Measurements from ENCODE around the gene SLC22A23.

SLC22A23 gene

DNA sequence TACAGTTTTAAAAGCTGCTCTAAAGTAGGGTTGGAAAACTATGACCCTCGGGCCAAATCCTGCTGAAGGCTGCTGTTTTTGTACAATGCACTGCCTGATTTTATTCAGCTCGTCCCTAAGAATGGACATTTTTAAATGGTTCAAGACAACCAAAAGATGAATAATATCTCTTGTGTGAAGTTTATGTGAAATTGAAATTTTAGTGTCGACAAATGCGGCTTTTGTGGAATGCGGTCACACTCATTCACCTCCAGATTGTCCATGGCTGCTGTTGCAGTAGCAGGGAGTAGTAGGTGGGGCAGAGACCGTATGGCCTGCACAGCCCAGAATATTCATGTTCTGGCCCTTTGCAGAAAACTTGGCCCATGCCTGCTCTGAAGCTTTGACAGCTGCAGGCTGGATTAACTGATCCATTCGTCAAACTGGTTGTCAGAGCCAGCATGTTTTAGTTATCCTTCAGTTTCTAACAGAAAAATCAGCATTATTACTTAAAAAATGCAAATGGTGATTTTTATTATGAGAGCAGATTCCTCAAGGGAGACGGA, 106.5 kb downstream of the SLC22A23 start:
- TF ChIP-seq CTCF (IDR thresholded peaks at IDR 0.05; ENCODE audit: low read depth, low read length), result no peak
- DNase-seq (ENCODE audit: extremely low read depth, low read depth), result no peak

DNA sequence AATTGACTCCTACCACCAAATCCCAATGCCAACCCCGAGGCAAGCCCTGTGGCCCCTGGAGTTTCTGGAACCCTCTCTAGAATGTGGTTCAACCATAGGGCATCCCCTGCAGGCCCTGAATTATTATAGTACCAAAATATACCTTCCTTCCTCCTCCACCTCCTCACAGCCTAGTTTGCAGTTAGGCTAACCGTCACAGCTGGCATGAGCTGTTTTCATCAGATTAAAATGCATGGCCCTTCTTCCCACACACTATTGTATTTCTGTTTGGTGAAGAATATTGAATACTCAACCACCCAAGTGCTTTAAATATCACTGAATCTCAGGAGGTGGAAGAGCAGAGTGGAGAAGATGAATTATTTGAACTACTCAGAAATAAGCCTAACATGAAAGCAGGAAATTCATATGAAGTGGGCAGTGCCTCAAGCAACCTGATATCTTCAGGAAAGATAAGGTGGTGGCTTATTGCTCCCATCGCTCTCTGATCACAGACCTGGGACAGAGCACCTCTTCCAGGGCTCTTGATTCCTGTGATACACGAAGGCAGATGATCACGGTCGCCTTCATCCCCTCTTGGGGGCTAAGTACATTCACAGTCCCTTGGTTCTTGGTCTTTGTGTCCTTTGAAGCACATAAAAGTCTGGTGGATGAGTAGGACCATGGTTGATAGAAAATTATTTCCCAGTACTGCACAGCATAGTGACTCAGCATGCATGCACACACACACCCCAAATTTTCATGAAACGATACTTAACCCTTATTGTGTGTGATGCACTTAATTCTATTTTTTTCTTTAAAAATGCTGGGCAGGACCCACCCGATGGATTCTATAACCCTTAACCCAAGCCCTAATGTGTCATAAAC, 107.2 kb downstream of the SLC22A23 start:
- no peak for TF ChIP-seq CTCF (IDR thresholded peaks at IDR 0.05; ENCODE audit: low read depth, low read length)

GRCh38 chr6:3348821-3349220, 108.0 kb downstream of the SLC22A23 start:
- DNase-seq (ENCODE audit: extremely low read depth, low read depth), result no peak
- TF ChIP-seq CTCF (IDR thresholded peaks at IDR 0.05; ENCODE audit: low read depth, low read length), result no peak

More for the DNA sequence above, 107.2 kb downstream of the SLC22A23 start:
- DNase-seq (ENCODE audit: extremely low read depth, low read depth), result no peak

DNA sequence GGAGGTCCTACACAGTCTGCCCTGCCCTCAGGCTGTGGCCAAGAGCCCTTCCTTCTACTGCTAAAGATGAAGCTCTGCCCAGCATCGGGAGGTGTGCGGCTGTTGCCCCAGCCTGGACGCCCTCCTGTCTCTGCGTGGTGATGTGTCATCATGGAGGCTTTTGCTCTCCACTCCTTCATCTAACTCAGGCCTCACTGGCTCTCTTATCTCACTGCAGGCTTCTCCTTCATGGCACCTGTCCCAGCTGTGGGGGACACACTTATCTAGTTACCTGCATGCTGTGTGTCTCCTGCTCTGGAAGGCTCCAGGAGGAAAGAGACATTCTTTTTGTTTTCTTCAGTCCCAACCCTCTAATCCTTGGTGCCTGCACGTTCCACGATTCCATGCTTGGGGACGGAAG, 109.0 kb downstream of the SLC22A23 start:
- TF ChIP-seq CTCF (IDR thresholded peaks at IDR 0.05; ENCODE audit: low read depth, low read length), result no peak
- DNase-seq (ENCODE audit: extremely low read depth, low read depth), result no peak

DNA sequence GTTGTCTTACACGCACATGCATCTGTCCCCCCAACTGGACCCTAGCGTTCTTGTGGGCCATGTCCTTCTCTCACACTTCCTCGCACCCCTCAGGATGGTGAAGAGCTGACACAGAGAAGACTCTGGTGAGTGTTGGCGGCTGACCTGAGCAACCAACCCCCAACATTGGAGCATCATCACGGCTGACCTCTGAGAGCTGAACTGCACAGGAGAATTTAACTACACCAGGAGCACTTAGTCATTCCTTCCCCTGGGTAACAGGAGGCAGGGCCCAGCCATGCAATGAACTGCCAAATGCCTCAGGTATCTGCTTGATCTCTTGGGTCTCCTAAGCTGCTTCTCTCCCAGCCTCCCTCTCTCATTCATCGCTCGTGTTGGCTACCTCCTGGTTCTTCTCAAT, 109.6 kb downstream of the SLC22A23 start:
- no peak for TF ChIP-seq CTCF (IDR thresholded peaks at IDR 0.05; ENCODE audit: low read depth, low read length)
- DNase-seq (ENCODE audit: extremely low read depth, low read depth), result no peak

DNA sequence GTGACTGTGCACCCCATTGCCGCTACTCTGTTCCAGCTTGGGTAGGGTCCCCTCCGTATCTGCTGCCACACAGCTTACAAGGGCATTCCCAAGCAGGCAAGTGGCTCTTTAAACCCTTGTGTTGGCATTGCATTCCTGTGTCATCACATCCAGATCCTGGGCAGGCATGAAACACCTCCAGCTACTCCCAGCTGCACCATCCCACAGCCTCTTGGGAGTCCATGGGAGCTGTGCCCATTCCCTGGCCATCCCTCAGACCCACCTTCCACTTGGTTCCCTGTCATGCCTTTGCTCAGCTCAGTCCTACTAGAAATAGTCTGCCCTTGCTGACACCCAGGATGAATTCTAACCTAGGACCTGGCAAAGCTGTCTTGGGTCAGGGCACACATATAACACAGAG, 110.4 kb downstream of the SLC22A23 start:
- no peak for DNase-seq (ENCODE audit: extremely low read depth, low read depth)
- TF ChIP-seq CTCF (IDR thresholded peaks at IDR 0.05; ENCODE audit: low read depth, low read length), result no peak

DNA sequence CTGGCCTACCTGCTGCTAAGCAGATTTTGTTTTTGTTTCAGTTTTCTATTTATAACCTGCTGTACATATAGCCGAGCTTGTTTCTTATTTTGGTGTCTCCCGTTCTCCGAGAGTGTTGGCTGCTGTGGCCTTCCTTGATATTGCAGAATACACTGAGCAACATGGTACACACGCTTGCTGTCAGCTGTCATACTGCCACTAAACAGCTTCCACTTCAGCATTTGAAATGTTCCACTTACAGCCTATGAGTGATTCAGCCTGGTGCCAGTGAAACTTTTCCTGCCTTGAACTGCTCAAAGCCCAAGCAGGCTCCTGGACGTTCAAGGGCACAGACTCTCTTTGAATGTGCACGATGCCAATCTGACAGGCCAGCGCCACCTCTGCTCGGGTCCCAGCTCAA, 111.0 kb downstream of the SLC22A23 start:
- no peak for TF ChIP-seq CTCF (IDR thresholded peaks at IDR 0.05; ENCODE audit: low read depth, low read length)
- no peak for DNase-seq (ENCODE audit: extremely low read depth, low read depth)

Data from AG09319 (cell line).